Small intestine (tissue), 16 donors: ENCODE results near the gene EXOC3. TPM values are rescaled to one million over a fixed set of nuclear protein-coding genes. Genes with fewer than 3 reads are reported as not detected.
"Not testable (repeated sequence)": the region's sequence is repeated elsewhere in the genome, so short reads cannot be mapped to it uniquely, and the experiment has no call there.

ENCODE experiments used
- DNase-seq, 2 donors: peaks; one replicate each; pipeline versions ENCODE4 v3.0.0 to v3.0.0-alpha.2; 2013
- FAIRE-seq: peaks from 2 replicates; lab custom pipeline; 2012; peaks lifted over from hg19 to GRCh38; lab: Jason Lieb, UNC
- H3K27ac ChIP-seq, 3 donors: one replicate each; pipeline ENCODE4 v1.5.1; 2013; ENCODE audit warnings: low read length in 2 of 3, mild to moderate bottlenecking in 2 of 3, control low read depth in 1 of 3, inconsistent platforms in 1 of 3, low read depth in 1 of 3, moderate library complexity in 1 of 3
- H3K27me3 ChIP-seq, 3 donors: one replicate each; pipeline ENCODE4 v1.6.1; 2013; ENCODE audit warnings: low read length in 3 of 3, inconsistent platforms in 1 of 3; ENCODE audit not compliant: control insufficient read depth in 3 of 3, insufficient read depth in 3 of 3
- H3K36me3 ChIP-seq, 3 donors: one replicate each; pipeline ENCODE4 v1.6.1; 2013; ENCODE audit warnings: low read length in 3 of 3, inconsistent platforms in 1 of 3, low read depth in 1 of 3, mild to moderate bottlenecking in 1 of 3, moderate library complexity in 1 of 3; ENCODE audit not compliant: control insufficient read depth in 3 of 3, insufficient read depth in 2 of 3
- H3K4me1 ChIP-seq, 3 donors: one replicate each; pipeline ENCODE4 v1.6.1; 2013; ENCODE audit warnings: low read length in 2 of 3, inconsistent platforms in 1 of 3, low read depth in 1 of 3, mild to moderate bottlenecking in 1 of 3, moderate library complexity in 1 of 3; ENCODE audit not compliant: control insufficient read depth in 3 of 3, insufficient read depth in 2 of 3
- H3K4me3 ChIP-seq, 3 donors: one replicate each; pipeline ENCODE4 v1.5.1; 2013; ENCODE audit warnings: low read length in 3 of 3, control low read depth in 1 of 3, inconsistent platforms in 1 of 3, low read depth in 1 of 3, mild to moderate bottlenecking in 1 of 3, moderate library complexity in 1 of 3
- H3K9me3 ChIP-seq, 2 donors: one replicate each; pipeline ENCODE4 v1.6.1; 2013; ENCODE audit warnings: low read depth in 1 of 2, low read length in 1 of 2; ENCODE audit not compliant: control insufficient read depth in 2 of 2, insufficient read depth in 1 of 2
- WGBS, 3 donors: extraction: QIAGEN DNeasy Blood & Tissue Kit; methylation state at CpG; one replicate each; pipeline ENCODE4 v1.1.7; 2013; 5-methylcytosine and 5-hydroxymethylcytosine counted together
- long read RNA-seq, 10 donors: transcript quantifications; one replicate each; lab custom pipeline, GENCODE V29; 2026
- polyA plus RNA-seq, 4 donors: library from polyadenylated mRNA; stranded (reverse) in 3 of 4; unstranded in 1 of 4; fragments of 200-250 nt in 3 of 4; fragments of 120-200 nt in 1 of 4; gene quantifications; one replicate each; pipeline versions ENCODE4 v1.2.1 to v1.2.3, GENCODE V29; 2013
- donor health status: healthy with polysubstance abuse.
- donor health status: control.
- donor health status: control.
- donor health status: Bipolar disorder and iron deficiency.
- donor health status: healthy.

EXOC3 gene
- polyA plus RNA-seq, result 10 to 100 TPM; 47.2 to 85.7 (median 64.4) TPM
- long read RNA-seq, donor 1, partial matches to known transcripts, result 5 of 12 reads
- long read RNA-seq, donor 1, other reads (novel, unspliced or antisense), result 0 of 12 reads
- long read RNA-seq, donor 2, partial matches to known transcripts, result 24 of 27 reads
- long read RNA-seq, donor 2, other reads (novel, unspliced or antisense), result 0 of 27 reads
- long read RNA-seq, donor 3, partial matches to known transcripts, result 6 of 8 reads
- long read RNA-seq, donor 3, other reads (novel, unspliced or antisense), result 0 of 8 reads
- long read RNA-seq, donor 4, result 0 reads
- long read RNA-seq, donor 5, result 0 reads
- long read RNA-seq, donor 6, partial matches to known transcripts, result 0 of 4 reads
- long read RNA-seq, donor 6, other reads (novel, unspliced or antisense), result 0 of 4 reads
- long read RNA-seq, donor 7, transcript EXOC3-209 (13 exons, 2,825 nt), result major isoform, 5 of 12 reads
- long read RNA-seq, donor 7, partial matches to known transcripts, result 5 of 12 reads
- long read RNA-seq, donor 7, other reads (novel, unspliced or antisense), result 0 of 12 reads
- long read RNA-seq, donor 8, result 0 reads
- long read RNA-seq, donor 9, result 0 reads
- long read RNA-seq, donor 10, partial matches to known transcripts, result 5 of 10 reads
- long read RNA-seq, donor 10, other reads (novel, unspliced or antisense), result 0 of 10 reads

- peak; percentile 70 to 91 for DNase-seq
- peak within 1 kb of the TSS; percentile 62 to 97 (median 84) for H3K4me3 ChIP-seq
- H3K4me1 ChIP-seq, result peaks cover 5 to 13% (median 5%) of the 10 kb centered on the region in 3 donors
- H3K9me3 ChIP-seq, result no peaks in the 10 kb centered on the region
- H3K27me3 ChIP-seq, result peaks cover 0 to 2% (median 0%) of the 10 kb centered on the region in 3 donors
- H3K27ac ChIP-seq, result peak within 1 kb of the TSS; percentile 55 to 87 (median 74)
- 4 to 6% (median 5%) methylated on average over 63 to 73 of the region's 73 CpGs for WGBS, 3 donors
- no peak for FAIRE-seq
- H3K36me3 ChIP-seq, result peaks cover 4 to 21% (median 6%) of the 10 kb centered on the region in 3 donors
Observed at GRCh38 chr5:442335-443238, at the start of gene EXOC3. TSS of gene EXOC3 (plus strand) at chr5:443176. CDS start at chr5:446206, 3,030 bp downstream.

- no peaks in the 10 kb centered on the region for H3K9me3 ChIP-seq
- FAIRE-seq, result no peak
- H3K4me3 ChIP-seq, result no peak overlapping the region
- 89 to 93% (median 89%) methylated on average over 10 of the region's 10 CpGs for WGBS, 3 donors
- peaks cover 0 to under 1% (median 0%) of the 10 kb centered on the region in 3 donors for H3K4me1 ChIP-seq
- H3K36me3 ChIP-seq, result peaks cover 0 to 2% (median 0%) of the 10 kb centered on the region in 3 donors
- no peaks in the 10 kb centered on the region for H3K27me3 ChIP-seq
- DNase-seq, result no peak
- H3K27ac ChIP-seq, result no peak overlapping the region
Observed at GRCh38 chr5:393846-394275, 49.1 kb upstream of the EXOC3 start.

- FAIRE-seq (no peak), DNase-seq (no peak)
- peaks cover 0 to 9% (median 0%) of the 10 kb centered on the region in 3 donors for H3K4me1 ChIP-seq
- H3K9me3 ChIP-seq, result no peaks in the 10 kb centered on the region
- no peaks in the 10 kb centered on the region for H3K36me3 ChIP-seq
- H3K27me3 ChIP-seq, result peaks cover 0 to 5% (median 0%) of the 10 kb centered on the region in 3 donors
- H3K27ac ChIP-seq, result peak overlapping the region in 1 of 3 donors; percentile 14
- no peak overlapping the region for H3K4me3 ChIP-seq
- 81 to 89% (median 87%) methylated on average over 18 of the region's 18 CpGs for WGBS, 3 donors
Observed at GRCh38 chr5:394671-395155, 48.3 kb upstream of the EXOC3 start.

GRCh38 chr5:395156-395920, 47.6 kb upstream of the EXOC3 start:
- 79 to 88% (median 82%) methylated on average over 21 of the region's 21 CpGs for WGBS, 3 donors
- no peaks in the 10 kb centered on the region for H3K36me3 ChIP-seq
- no peak for FAIRE-seq
- no peak overlapping the region for H3K4me3 ChIP-seq
- H3K27ac ChIP-seq, result peak overlapping the region in 2 of 3 donors; percentile 0 to 14
- DNase-seq, result no peak
- peaks cover 0 to 10% (median 0%) of the 10 kb centered on the region in 3 donors for H3K27me3 ChIP-seq
- no peaks in the 10 kb centered on the region for H3K9me3 ChIP-seq
- peaks cover 0 to 15% (median 0%) of the 10 kb centered on the region in 3 donors for H3K4me1 ChIP-seq

GRCh38 chr5:395921-396530, 47.0 kb upstream of the EXOC3 start:
- Histone ChIP-seq H3K4me1 (peaks cover 0 to 18% (median 0%) of the 10 kb centered on the region in 3 donors), H3K36me3 (no peaks in the 10 kb centered on the region), H3K9me3 (no peaks in the 10 kb centered on the region), H3K27ac (no peak overlapping the region), H3K4me3 (no peak overlapping the region), H3K27me3 (peaks cover 0 to 10% (median 2%) of the 10 kb centered on the region in 3 donors)
- WGBS, 3 donors, result 89 to 93% (median 92%) methylated on average over 15 to 17 of the region's 17 CpGs
- FAIRE-seq (no peak), DNase-seq (no peak)

GRCh38 chr5:396531-396961, 46.4 kb upstream of the EXOC3 start:
- no peak overlapping the region for H3K4me3 ChIP-seq
- 83 to 94% (median 94%) methylated on average over 13 of the region's 13 CpGs for WGBS, 3 donors
- DNase-seq (no peak), FAIRE-seq (no peak)
- H3K9me3 ChIP-seq, result no peaks in the 10 kb centered on the region
- H3K27ac ChIP-seq, result no peak overlapping the region
- no peaks in the 10 kb centered on the region for H3K36me3 ChIP-seq
- H3K4me1 ChIP-seq, result peaks cover 0 to 18% (median 0%) of the 10 kb centered on the region in 3 donors
- H3K27me3 ChIP-seq, result peaks cover 0 to 10% (median 2%) of the 10 kb centered on the region in 3 donors

GRCh38 chr5:398141-398474, 44.9 kb upstream of the EXOC3 start:
- H3K36me3 ChIP-seq, H3K27me3 ChIP-seq, H3K4me3 ChIP-seq, H3K9me3 ChIP-seq, FAIRE-seq, DNase-seq, H3K27ac ChIP-seq: not testable (repeated sequence)
- 87 to 98% (median 94%) methylated on average over 15 of the region's 15 CpGs for WGBS, 3 donors
- peaks cover 0 to 18% (median 0%) of the 10 kb centered on the region in 3 donors for H3K4me1 ChIP-seq
